Smooth muscle cell (in vitro differentiated cells): ENCODE measurements around the gene NT5DC1. TPM values are rescaled to one million over a fixed set of nuclear protein-coding genes. Genes with fewer than 3 reads are reported as not detected.

Source experiments
- DNase-seq: peaks from one replicate; lab custom pipeline; 2025; ENCODE audit not compliant: unreplicated experiment; lab: John Stamatoyannopoulos, UW
- H2AFZ ChIP-seq: fragments of 200-600 bp; sonication (generic); 2 replicates; pipeline ENCODE4 v1.6.0; 2016; ENCODE audit warnings: antibody characterized with exemption, low read depth, mild to moderate bottlenecking
- H3F3A ChIP-seq: fragments of 200-600 bp; sonication (generic); 2 replicates; pipeline ENCODE4 v1.6.0; 2017; ENCODE audit warnings: antibody characterized with exemption, low read depth
- H3K27ac ChIP-seq: fragments of 200-600 bp; sonication (generic); 2 replicates; pipeline ENCODE4 v1.5.1; 2016; ENCODE audit warnings: low read depth, mild to moderate bottlenecking
- H3K27me3 ChIP-seq: fragments of 200-600 bp; sonication (generic); 2 replicates; pipeline ENCODE4 v1.6.1; 2016; ENCODE audit warnings: low read depth, mild to moderate bottlenecking
- H3K36me3 ChIP-seq: fragments of 200-600 bp; sonication (generic); 2 replicates; pipeline ENCODE4 v1.5.1; 2016; ENCODE audit warnings: low read depth
- H3K4me1 ChIP-seq: fragments of 200-600 bp; sonication (generic); 2 replicates; pipeline ENCODE4 v1.5.1; 2016; ENCODE audit warnings: low read depth
- H3K4me2 ChIP-seq: fragments of 200-600 bp; sonication (generic); 2 replicates; pipeline ENCODE4 v1.6.0; 2016; ENCODE audit warnings: mild to moderate bottlenecking
- H3K4me3 ChIP-seq: fragments of 200-600 bp; sonication (generic); 2 replicates; pipeline ENCODE4 v1.5.1; 2016; ENCODE audit warnings: mild to moderate bottlenecking
- H3K79me2 ChIP-seq: fragments of 200-600 bp; sonication (generic); 2 replicates; pipeline ENCODE4 v1.6.0; 2016; ENCODE audit warnings: low read depth, mild to moderate bottlenecking
- H3K9ac ChIP-seq: fragments of 200-600 bp; sonication (generic); 2 replicates; pipeline ENCODE4 v1.6.0; 2016; ENCODE audit warnings: low read depth
- H3K9me3 ChIP-seq: fragments of 200-600 bp; sonication (generic); replicated peaks from 2 replicates; pipeline ENCODE4 v1.5.1; 2016; ENCODE audit warnings: low read depth
- H4K20me1 ChIP-seq: fragments of 200-600 bp; sonication (generic); 2 replicates; pipeline ENCODE4 v1.6.0; 2016; ENCODE audit warnings: low read depth
- WGBS: methylation state at CpG from one replicate; pipeline ENCODE4 v1.1.7; 2016; ENCODE audit warnings: low lambda C conversion rate; 5-methylcytosine and 5-hydroxymethylcytosine counted together
- polyA plus RNA-seq: library from polyadenylated mRNA; unstranded; fragments of >200 nt; fragmentation: Nextera tagmentation; extraction: Ambion mirVana; gene quantifications from 2 replicates; pipeline ENCODE4 v1.2.1, GENCODE V29; 2016
- total RNA-seq: library from RNA; depleted of rRNA; stranded (reverse); fragments of >200 nt; gene quantifications from 2 replicates; pipeline ENCODE4 v1.2.3, GENCODE V29; 2014
- TF ChIP-seq, protein P1 (sequence below): fragments of 200-600 bp; sonication (generic); IDR thresholded peaks from 2 replicates; pipeline ENCODE4 v1.5.1; 2017; ENCODE audit warnings: borderline replicate concordance, mild to moderate bottlenecking, antibody characterized with exemption; ENCODE audit not compliant: insufficient read depth, poor library complexity, severe bottlenecking

Gene NT5DC1
- total and polyA plus RNA-seq, 2 experiments from 2014 or later = 3.7 to 23.9 TPM

DNA sequence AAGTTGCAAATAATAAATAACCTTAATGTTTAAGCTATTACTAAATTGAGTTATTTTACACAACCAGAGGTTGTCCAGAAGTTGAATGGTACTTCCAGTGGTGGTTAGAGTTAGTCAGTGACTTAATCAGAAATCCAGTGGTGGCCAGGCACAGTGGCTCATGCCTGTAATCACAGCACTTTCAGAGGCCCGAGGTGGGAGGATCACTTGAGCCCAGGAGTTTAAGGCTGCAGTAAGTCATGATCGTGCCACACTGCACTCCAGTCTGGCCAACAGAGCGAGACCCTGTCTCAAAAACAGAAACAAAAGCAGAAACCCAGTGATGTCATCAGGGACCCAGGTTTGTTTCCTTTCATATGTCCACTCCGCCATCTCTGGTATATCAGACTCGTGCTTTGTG, 118.2 kb downstream of the NT5DC1 start:
- Histone ChIP-seq H3K4me3 (no peak overlapping the region), H3K9me3 (no peaks in the 10 kb centered on the region), H2AFZ (no peak overlapping the region), H3K36me3 (no peaks in the 10 kb centered on the region), H3K4me2 (peak overlapping the region; percentile 48), H3K4me1 (no peaks in the 10 kb centered on the region), H4K20me1 (no peaks in the 10 kb centered on the region), H3K79me2 (no peaks in the 10 kb centered on the region), H3F3A (no peaks in the 10 kb centered on the region), H3K27ac (peak overlapping the region; percentile 23), H3K27me3 (no peaks in the 10 kb centered on the region), H3K9ac (no peak overlapping the region)
- TF ChIP-seq, protein P1, sequence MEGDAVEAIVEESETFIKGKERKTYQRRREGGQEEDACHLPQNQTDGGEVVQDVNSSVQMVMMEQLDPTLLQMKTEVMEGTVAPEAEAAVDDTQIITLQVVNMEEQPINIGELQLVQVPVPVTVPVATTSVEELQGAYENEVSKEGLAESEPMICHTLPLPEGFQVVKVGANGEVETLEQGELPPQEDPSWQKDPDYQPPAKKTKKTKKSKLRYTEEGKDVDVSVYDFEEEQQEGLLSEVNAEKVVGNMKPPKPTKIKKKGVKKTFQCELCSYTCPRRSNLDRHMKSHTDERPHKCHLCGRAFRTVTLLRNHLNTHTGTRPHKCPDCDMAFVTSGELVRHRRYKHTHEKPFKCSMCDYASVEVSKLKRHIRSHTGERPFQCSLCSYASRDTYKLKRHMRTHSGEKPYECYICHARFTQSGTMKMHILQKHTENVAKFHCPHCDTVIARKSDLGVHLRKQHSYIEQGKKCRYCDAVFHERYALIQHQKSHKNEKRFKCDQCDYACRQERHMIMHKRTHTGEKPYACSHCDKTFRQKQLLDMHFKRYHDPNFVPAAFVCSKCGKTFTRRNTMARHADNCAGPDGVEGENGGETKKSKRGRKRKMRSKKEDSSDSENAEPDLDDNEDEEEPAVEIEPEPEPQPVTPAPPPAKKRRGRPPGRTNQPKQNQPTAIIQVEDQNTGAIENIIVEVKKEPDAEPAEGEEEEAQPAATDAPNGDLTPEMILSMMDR = no peak
- no peak for DNase-seq
- 64% methylated on average over 5 of the region's 5 CpGs for WGBS

DNA sequence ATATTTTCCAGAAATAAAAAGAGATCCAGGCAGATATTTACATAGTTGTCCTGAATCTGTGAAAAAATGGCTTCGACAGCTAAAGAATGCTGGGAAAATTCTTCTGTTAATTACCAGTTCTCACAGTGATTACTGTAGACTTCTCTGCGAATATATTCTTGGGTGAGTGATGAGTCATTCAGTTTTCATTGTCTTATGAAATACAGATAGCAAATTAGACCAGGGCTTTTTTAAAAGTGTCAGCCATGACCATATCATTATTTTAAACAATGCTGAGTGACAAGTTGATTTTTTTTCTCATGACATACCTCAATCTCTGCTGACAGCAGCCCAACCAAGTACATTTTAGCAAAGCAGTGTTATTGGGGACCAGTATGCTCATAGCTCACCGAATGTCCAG, 120.4 kb downstream of the NT5DC1 start:
- no peaks in the 10 kb centered on the region for H4K20me1 ChIP-seq
- no peak overlapping the region for H3K4me3 ChIP-seq
- DNase-seq = no peak
- no peak overlapping the region for H3K27ac ChIP-seq
- H3K9ac ChIP-seq = no peak overlapping the region
- H3K4me1 ChIP-seq = no peaks in the 10 kb centered on the region
- TF ChIP-seq, protein P1 = no peak
- H3K36me3 ChIP-seq = no peaks in the 10 kb centered on the region
- H2AFZ ChIP-seq = no peak overlapping the region
- no peaks in the 10 kb centered on the region for H3K27me3 ChIP-seq
- H3K79me2 ChIP-seq = no peaks in the 10 kb centered on the region
- WGBS = 54% methylated on average over 3 of the region's 3 CpGs
- no peaks in the 10 kb centered on the region for H3F3A ChIP-seq
- no peaks in the 10 kb centered on the region for H3K9me3 ChIP-seq
- no peak overlapping the region for H3K4me2 ChIP-seq

DNA sequence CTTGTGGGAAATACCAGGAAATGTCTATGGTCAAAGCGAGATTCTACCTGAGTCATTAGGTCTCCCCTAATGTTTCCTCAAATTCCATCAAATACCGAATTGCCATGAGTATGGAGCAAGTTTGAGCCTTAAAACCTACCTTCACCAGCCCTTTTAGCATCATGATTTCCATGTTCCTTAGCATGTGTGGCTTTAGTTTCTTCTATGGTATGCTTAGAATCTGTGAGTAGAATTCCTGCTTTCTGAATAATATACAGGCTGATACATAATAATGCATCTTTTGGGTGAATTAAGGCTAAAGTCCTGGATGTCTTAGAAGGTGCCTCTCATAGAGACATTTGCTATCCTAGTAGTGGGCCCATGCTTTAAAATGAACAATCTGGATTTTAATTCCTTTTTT, 121.3 kb downstream of the NT5DC1 start:
- no peak overlapping the region for H2AFZ ChIP-seq
- no peaks in the 10 kb centered on the region for H4K20me1 ChIP-seq
- H3K36me3 ChIP-seq = no peaks in the 10 kb centered on the region
- 94% methylated on average over 2 of the region's 2 CpGs for WGBS
- H3K4me3 ChIP-seq = no peak overlapping the region
- H3K9me3 ChIP-seq = no peaks in the 10 kb centered on the region
- H3K9ac ChIP-seq = no peak overlapping the region
- no peak overlapping the region for H3K4me2 ChIP-seq
- DNase-seq = no peak
- H3K79me2 ChIP-seq = no peaks in the 10 kb centered on the region
- H3K4me1 ChIP-seq = no peaks in the 10 kb centered on the region
- H3K27me3 ChIP-seq = no peaks in the 10 kb centered on the region
- TF ChIP-seq, protein P1 = no peak
- no peaks in the 10 kb centered on the region for H3F3A ChIP-seq
- H3K27ac ChIP-seq = no peak overlapping the region

DNA sequence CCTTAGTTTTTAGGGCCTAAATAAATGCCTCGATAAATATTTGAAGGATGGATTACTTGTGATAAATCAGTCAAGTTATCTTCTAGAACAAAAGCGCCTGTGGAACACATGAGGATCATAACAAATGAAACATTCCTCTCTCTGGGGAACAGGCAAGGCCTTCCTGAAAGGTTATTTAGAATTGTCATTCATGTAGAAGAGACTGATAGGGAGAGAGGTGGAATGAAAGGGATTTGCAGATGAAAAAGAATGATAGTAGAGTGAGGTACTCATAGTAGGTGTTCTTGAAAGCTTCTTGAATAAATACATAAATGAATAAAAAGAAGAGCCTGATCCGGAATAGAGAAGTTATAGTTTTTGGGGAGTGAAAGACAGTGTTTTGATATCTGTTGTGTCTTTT, 122.7 kb downstream of the NT5DC1 start:
- TF ChIP-seq, protein P1 = no peak
- 90% methylated on average over 3 of the region's 3 CpGs for WGBS
- no peak for DNase-seq
- H2AFZ ChIP-seq = no peak overlapping the region
- no peak overlapping the region for H3K4me3 ChIP-seq
- H3K79me2 ChIP-seq = no peaks in the 10 kb centered on the region
- no peak overlapping the region for H3K27ac ChIP-seq
- no peak overlapping the region for H3K4me2 ChIP-seq
- no peaks in the 10 kb centered on the region for H3F3A ChIP-seq
- no peaks in the 10 kb centered on the region for H3K27me3 ChIP-seq
- H3K9me3 ChIP-seq = no peaks in the 10 kb centered on the region
- H3K4me1 ChIP-seq = no peaks in the 10 kb centered on the region
- H3K36me3 ChIP-seq = no peaks in the 10 kb centered on the region
- no peaks in the 10 kb centered on the region for H4K20me1 ChIP-seq
- H3K9ac ChIP-seq = no peak overlapping the region
